ENCODE data around the gene ZNF565.
"Not testable (repeated sequence)": the region's sequence is repeated elsewhere in the genome, so short reads cannot be mapped to it uniquely, and the experiment has no call there.

Gene ZNF565

DNA sequence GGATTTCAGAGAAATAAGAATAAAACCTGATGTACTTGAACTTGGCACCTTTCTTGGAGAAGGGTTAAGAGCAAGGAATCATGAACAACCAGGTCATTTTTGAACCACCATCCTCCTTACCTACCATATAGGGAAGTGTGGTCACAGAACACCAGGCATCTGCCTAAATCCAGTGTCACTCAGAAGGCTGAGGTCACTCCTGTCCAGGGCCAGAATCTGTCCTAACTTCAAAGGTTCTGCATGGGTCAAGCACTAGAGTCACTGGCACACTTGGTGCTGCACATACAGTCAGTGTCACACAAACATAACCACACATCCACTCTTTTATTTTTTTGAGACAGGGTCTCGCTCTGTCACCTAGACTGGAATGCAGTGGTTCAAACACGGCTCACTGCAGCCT, 1.6 kb downstream of the ZNF565 start:
- no peak for DNase-seq (ENCODE audit: low read depth)

DNA sequence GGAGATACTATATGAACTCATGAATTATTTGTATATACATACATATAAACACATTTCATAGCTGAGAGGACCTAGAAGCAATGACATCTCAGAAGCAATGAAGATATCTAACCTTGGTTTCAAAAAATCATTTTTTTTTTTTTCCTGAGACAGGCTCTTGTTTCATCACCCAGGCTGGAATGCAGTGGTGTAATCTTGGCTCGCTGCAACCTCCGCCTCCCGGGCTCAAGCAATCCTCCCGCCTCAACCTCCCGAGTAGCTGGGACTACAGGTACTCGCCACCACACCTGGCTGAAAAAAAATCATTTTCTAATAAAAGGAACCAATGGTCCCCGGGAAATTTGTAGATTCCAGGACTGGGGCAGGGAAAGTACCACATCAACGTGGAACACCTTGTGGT, 4.0 kb downstream of the ZNF565 start:
- no peak for DNase-seq (ENCODE audit: low read depth)

DNA sequence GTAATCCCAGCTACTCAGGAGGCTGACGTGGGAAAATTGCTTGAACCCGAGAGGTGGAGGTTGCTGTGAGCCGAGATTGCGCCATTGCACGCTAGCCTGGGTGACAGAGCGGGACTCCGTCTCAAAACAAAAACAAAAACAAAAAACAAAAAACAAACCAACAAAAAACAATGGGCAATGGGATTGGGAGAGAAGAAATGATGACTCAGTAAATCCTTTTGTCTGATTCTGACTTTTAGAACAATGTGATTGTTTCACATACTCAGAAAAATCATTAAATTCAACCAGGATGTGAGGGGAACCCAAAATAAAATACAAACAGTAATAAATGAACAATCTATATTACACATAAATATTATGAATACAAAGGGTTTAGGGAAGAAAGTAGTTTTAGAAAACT, 5.1 kb downstream of the ZNF565 start:
- DNase-seq (ENCODE audit: low read depth) = no peak

DNA sequence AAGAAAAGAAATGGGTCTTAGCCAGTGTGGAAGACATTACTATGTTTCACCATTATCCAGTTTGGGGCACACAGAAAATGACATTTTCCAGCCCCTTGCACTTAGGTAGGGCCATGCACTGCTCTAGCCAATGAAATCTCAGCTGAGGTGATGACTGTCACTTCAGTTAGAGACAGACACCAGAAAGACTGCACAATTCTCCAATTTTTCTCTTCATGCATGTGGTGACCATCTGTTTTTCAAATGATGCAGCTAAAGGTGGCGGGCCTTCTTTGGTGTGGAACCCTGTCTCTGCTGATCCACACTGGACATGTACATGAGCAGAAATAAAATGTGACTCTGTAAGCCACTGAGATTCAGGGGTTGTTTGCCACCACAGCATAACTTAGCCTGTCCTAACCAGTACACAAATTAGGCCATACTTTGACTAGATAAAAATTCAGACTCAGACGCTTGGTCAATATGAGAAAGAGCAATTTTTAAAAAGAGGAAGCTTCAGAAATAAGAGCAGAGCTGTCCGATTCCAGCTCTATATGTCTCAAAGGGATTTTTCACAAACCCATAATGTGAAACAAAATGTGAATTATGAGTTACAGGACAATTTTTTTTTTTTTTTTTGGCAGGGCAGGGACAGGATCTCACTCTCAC, 6.7 kb downstream of the ZNF565 start:
- no peak for DNase-seq (ENCODE audit: low read depth)

DNA sequence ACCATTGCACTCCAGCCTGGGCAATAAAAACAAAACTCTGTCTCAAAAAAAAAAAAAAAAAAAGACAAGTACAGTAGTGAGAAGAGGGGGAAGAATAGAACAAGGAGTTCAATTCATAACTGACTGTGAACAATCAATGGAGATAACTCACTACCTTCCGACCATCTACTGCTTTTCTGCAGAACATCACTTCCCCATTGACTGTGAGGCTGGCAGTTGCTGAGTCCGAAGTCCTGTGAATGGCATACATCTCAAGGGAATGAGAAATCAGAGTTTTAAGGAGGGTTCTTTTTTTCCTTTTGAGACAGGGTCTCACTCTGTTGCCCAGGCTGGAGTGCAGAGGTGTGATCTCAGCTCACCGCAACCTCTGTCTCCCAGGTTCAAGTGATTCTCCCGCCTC, 11.2 kb downstream of the ZNF565 start:
- no peak for DNase-seq (ENCODE audit: low read depth)

DNA sequence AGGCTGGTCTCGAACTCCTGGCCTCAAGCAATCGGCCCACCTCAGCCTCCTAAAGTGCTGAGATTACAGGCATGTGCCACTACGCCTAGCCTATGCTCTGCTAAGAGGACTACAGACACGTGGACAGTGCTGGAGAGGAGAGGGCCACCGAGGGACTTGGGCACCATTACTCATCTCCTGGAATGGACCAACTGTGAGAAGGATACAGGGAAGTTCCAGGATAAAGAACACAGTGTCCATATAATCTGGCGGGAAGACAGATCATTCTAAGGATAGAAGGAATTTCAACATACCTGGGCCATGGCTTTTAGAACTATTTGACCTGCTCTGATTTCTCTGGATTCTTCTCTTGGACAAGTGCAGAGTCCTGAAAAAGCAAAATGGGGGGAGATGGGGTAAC, 12.8 kb downstream of the ZNF565 start:
- no peak for DNase-seq (ENCODE audit: low read depth)

DNA sequence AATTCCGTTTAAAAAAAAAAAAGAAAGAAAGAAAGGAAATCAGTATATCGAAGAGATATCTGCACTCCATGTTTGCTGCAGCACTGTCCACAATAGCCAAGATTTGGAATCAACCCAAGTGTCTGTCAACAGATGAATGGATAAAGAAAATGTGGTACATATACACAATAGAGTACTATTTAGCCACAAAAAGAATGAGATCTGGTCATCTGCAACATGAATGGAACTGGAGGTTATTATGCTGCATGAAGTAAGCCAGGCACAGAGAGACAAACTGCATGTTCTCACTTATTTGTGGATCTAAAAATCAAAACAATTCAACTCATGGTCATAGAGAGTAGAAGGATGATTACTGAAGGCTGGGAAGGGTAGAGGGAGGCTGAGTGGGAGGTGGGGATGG, 16.3 kb downstream of the ZNF565 start:
- no peak for DNase-seq (ENCODE audit: low read depth)

DNA sequence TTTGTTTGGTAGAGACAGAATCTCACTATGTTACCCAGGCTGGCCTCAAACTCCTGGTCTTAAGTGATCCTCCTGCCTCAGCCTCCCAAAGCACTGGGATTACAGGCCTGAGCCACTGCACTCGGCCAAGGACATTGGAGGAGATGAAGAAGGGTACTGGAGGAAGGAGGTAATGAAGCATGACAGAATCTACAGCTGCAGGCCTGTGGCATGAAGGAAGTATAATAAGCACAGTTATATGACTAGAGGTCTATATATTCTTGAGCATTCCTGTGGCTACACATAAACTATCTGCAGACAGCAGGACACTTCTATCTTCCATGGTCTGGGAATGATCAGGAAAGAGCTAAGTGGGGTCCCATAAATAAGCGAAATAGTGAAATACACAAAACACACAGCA, 18.2 kb downstream of the ZNF565 start:
- no peak for DNase-seq (ENCODE audit: low read depth)

DNA sequence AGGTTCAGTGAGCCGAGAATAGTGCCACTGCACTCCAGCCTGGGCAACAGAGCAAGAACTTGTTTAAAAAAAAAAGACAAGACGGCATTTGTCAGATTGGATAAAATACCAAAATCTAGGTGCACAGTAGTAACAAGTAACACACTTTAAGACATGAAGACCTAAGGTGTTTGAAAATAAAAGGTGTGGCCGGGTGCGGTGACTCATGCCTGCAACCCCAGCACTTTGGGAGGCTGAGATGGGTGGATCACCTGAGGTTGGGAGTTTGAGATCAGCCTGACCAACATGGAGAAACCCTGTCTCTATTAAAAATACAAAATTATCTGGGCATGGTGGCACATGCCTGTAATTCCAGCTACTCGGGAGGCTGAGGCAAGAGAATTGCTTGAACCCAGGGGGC, 27.7 kb downstream of the ZNF565 start:
- DNase-seq (ENCODE audit: low read depth) = not testable (repeated sequence)

DNA sequence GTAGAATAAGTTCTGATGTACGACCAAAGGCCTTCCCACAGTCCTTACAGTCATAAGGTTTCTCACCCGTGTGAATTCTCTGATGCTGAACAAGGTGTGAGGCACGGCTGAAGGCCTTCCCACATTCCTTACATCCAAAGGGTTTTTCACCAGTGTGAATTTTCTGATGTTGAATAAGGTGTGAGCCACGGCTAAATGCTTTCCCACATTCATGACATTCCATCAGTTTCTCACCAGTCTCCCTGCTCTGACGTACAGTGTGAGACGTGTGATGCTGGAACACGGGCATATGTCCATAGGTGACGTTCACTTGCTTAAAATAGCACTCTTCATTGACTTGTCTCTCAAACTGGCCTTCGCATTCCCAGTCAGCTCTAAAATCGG, 31.2 kb downstream of the ZNF565 start:
- no peak for DNase-seq (ENCODE audit: low read depth)

DNA sequence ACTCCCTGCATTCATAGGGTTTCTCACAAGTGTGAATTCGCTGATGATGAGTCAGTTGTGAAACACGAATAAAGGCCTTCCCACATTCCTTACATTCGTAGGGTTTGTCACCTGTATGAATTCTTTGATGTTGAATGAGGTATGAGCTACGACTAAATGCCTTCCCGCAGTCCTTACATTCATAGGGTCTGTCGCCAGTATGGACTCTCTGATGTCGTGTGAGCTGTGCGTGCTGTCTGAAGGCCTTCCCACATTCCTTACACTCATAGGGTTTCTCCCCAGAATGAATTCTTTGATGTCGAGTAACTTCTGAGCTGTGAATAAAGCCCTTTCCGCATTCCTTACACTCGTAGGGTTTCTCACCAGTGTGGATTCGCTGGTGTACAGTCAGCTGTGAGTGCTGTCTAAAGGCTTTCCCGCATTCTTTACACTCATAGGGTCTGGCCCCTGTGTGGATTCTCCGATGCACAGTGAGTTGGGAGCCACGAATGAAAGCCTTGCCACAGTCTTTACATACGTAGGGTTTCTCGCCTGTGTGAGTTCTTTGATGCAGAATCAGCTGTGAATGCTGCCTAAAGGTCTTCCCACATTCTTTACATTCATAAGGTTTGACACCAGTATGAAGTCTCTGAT, 31.7 kb downstream of the ZNF565 start:
- DNase-seq (ENCODE audit: low read depth) = no peak

DNA sequence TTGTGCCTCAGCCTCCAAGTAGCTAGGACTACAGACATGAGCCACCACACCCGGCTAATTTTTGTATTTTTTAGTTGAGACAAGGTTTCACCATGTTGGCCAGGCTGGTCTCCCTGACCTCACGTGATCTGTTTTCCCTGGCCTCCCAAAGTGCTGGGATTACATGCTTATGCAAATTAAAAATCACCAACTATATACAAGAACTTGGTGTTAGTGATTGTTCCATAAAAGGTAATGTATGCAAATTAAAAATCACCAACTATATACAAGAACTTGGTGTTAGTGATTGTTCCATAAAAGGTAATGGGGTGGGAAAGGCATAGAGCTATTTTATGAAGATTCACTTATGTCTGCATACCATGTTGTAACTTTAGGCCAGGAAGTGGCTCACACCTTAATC, 35.4 kb downstream of the ZNF565 start:
- not testable (repeated sequence) for DNase-seq (ENCODE audit: low read depth)

DNA sequence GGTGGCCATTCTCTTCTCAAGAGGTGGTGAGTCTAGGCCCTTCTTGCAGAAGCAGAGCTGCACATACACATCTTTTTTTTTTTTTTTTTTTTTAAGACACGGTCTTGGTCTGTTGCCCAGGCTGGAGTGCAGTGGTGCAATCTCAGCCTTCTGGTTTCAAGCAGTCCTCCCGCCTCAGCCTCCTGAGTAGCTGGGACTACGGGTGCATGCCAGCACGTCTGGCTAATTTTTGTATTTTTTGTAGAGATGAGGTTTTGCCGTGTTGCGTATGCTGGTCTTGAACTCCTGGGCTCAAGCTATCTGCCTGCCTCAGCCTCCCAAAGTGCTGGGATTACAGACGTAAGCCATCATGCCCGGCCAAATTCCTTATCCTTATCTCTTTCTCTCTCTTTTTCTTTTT, 40.6 kb downstream of the ZNF565 start:
- not testable (repeated sequence) for DNase-seq (ENCODE audit: low read depth)

DNA sequence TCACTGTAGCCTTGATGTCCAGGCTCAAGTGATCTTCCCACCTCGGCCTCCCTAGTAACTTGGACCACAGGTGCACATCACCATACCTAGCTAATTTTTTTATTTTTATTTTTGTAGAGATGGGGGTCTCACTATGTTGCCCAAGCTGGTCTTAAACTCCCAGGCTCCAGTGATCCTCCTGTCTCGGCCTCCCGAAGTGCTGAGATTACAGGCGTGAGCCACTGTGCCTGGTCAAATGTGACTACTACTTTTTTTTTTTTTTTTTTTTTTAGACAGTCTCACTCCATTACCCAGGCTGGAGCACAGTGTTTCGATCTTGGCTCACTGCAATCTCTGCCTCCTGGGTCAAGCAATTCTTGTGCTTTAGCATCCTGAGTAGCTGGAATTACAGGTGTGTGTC, 41.6 kb downstream of the ZNF565 start:
- DNase-seq (ENCODE audit: low read depth) = no peak

DNA sequence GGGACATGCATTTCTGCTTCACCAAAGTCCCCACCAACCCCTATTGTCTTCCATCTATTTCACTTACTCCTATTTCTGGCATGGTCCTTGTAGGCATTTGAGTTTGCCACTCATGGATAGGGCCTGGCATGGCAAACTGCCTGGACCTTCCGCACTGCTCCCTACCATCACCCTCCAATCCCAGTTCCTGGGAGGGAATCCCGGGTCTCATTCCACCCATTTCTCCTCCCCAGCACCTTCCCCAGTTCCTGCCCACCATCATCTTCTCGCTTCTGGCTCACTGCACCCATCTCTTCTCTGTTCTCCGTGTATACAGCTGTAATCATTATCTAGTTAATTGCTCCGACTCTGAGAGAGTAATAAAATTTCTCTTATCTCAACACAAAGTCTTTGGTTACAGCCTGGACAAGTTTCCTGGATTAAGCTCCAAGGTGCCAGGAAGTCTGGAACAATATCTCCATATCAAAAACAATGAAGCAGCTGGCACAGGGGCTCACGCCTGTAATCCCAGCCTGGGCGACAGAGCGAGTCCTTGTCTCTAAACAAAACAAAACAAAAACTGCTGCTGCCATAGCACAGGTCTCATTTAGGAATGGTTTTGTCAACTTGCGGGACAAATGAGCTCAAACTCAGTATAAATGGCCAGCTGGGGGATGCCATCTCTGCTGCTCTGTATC, 45.2 kb downstream of the ZNF565 start:
- DNase-seq (ENCODE audit: low read depth) = no peak

DNA sequence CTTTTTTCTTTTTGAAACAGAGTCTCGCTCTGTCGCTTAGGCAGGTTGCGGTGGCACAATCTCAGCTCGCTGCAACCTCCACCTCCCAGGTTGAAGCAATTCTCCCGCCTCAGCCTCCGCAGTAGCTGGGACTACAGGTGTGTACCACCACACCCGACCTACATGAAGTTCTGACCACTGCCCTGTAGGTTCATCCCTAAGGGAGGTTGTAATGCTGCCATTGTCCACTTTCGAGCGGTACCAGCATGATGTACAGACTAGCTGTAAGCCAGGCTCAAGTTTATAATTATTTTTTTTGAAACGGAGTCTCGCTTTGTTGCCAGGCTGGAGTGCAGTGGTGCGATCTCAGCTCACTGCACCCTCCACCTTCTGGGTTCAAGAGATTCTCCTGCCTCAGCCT, 50.7 kb downstream of the ZNF565 start:
- DNase-seq (ENCODE audit: low read depth) = no peak

DNA sequence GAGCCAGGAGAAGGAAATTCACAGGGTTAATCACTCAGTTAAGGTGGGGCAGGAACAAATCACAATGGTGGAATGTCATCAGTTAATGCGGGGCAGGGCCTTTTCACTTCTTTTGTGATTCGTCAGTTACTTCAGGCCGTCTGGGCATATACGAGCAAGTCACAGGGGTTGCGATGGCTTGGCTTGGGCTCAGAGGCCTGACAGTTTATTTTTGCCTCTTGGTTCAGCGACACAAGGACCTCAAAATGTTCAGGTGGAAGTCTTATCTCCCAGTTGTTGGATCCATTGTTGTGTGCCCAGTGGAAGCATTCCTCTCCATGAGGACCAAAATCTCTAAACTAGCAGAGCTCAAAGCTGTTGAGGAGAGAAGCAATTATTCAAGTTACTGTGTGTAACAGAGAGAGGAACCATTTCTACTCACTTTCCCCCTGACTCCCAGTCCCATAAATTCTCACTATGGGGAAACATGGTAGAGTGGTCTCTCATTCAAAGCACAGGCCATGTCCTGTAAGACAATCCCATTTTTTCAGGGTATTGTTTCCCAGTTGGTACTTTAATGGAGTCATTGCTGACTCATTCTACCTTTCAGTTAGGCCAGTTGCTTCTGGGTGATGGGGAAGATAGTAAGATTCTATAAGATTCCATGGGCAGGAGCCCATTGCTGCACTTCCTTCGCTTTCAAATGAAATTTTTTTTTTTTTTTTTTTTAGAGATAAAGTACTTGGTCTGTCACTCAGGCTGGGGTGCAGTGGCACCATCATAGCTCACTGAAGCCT, 53.5 kb downstream of the ZNF565 start:
- no peak for DNase-seq (ENCODE audit: low read depth)

DNA sequence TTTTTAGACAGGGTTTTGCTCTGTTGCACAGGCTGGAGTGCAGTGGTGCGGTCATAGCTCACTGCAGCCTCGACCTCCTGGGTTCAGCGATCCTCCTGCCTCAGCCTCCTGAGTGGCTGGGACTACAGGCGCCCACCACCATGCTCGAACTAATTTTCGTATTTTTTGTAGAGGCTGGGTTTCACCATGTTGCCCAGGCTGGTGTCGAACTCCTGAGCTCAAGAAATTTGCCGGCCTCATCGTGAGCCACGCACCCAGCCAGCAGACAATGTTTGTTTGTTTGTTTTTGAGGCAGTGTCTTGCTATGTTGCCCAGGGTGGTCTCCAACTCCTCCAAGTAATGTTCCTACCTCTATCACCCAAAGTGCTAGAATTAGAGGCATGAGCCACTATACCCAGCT, 61.3 kb downstream of the ZNF565 start:
- DNase-seq (ENCODE audit: low read depth) = no peak

DNA sequence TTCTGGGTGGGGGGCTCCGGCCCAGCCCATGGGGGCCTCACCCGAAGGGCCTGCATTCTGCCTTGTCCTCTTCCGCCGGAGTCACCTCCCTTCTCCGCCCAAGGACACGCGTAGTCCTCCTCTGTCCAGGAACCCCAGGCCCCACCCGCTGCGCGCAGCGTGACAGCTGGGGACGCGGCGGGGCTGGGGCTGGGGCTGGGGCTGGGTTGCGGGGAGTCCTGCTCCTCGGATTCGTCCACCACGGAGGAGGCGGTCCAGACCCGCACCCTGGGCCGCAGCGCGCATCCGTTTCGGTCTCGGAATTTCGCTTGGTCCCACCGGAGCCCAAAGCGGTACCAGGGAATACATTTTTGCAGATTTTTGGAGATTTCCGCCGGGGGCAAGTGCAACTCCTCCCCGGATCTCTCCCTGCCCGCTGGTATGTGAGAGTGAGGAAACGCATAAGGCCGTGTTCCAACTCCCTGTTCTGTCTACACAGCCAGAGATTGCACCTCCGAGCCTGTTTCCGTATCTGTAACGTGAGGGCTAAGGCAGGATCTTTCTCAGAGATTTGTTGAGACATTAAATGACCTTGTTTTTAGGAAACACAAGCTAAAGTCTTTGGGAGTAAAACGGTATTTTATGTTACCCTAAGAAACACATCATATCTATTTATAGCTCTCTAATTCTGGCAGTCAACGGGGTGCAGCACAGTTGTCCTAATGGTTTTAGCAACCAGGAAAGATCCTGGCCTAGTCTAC, 61.9 kb downstream of the ZNF565 start, which contains the start of gene COX7A1:
Gene COX7A1, minus strand, starts transcription at position 96 of the 740 bp plus-strand sequence. Its CDS starts 40 bp downstream, at position 56.
- no peak for DNase-seq (ENCODE audit: low read depth)

DNA sequence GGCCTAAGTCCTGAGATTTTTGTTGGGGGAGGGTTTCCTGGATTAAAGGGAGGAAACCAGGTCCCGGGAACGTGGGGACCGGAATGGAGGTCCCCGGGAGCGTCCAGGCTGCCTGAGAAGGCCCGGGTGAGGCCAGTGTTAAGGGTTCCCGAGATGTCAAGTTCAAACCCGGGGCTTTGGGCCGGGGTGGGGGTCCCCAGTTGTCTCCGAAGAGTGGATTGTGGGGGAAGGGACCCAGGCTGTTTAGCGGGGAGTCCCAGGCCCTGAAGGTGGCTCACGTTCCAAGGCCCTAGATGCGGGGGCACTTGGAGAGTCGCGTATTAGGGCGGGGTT, 62.5 kb downstream of the ZNF565 start:
- DNase-seq (ENCODE audit: low read depth) = no peak

DNA sequence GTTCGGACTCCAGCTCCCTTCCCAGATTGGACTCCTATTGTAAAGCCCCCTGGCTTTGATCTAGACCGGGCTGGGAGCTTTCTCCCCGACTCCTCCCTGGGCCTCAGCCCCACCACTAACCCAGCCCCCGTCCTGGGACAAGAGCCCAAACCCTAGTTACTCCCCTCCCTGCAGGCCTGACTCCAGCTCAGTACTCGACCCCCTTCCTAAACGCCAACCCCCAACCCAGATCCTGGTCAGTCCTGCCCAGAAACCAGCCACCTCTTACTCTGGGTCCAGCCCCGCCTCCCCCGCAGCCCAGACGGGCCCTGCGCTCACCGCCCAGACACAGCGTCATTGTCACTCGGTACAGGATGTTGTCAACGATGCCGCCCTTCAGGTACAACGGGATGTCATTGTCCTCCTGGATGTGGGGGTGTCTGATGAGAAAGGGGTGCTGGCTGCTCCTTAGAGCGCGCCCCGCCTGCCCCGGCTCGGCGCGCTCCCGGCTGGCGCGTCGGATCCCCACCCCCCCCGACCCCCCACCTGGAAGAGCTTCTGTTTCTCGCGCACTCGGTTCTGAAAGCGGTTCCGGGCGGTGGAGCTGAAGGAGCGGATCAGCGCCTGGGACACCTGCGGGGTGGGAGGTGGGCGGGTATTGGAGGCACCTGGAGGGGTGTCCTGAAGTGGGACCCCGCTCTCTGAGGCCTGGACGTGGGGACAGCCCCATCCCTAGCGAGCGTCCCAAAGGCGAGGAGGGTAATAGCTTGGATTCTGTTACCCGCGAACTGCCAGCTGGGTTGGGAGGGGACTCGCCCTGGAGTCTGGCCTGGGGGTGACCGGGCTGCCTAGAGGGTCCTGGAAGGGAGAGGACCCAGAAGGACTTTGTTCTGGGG, 63.1 kb downstream of the ZNF565 start:
- DNase-seq (ENCODE audit: low read depth) = no peak
